ENCODE results near the gene LMLN.
"Not testable (repeated sequence)": the region's sequence is repeated elsewhere in the genome, so short reads cannot be mapped to it uniquely, and the experiment has no call there.

The LMLN gene

GRCh38 chr3:198027799-198028390 is 67.9 kb downstream of the LMLN start:
- Mint-ChIP-seq H3K4me3 (no peak overlapping the region), H3K36me3 (peaks cover 42% of the 10 kb centered on the region), H3K9me3 (no peaks in the 10 kb centered on the region), H3K27ac (no peak overlapping the region), H3K4me1 (no peaks in the 10 kb centered on the region), H3K27me3 (no peaks in the 10 kb centered on the region)
- no peak for ATAC-seq

GRCh38 chr3:198028718-198029117 is 68.7 kb downstream of the LMLN start:
- Mint-ChIP-seq H3K4me1 (no peaks in the 10 kb centered on the region), H3K27ac (no peak overlapping the region), H3K9me3 (no peaks in the 10 kb centered on the region), H3K4me3 (no peak overlapping the region), H3K36me3 (peaks cover 42% of the 10 kb centered on the region), H3K27me3 (no peaks in the 10 kb centered on the region)
- no peak for ATAC-seq

GRCh38 chr3:198030125-198030524 is 70.1 kb downstream of the LMLN start:
- peaks cover 42% of the 10 kb centered on the region for H3K36me3 Mint-ChIP-seq

GRCh38 chr3:198030726-198031125 is 70.7 kb downstream of the LMLN start:
- no peaks in the 10 kb centered on the region for H3K4me1 Mint-ChIP-seq
- no peak overlapping the region for H3K4me3 Mint-ChIP-seq

More at GRCh38 chr3:198030125-198030524, 70.1 kb downstream of the LMLN start:
- ATAC-seq, result no peak
- H3K9me3 Mint-ChIP-seq, result no peaks in the 10 kb centered on the region
- H3K4me3 Mint-ChIP-seq, result no peak overlapping the region
- H3K27ac Mint-ChIP-seq, result no peak overlapping the region
- H3K4me1 Mint-ChIP-seq, result no peaks in the 10 kb centered on the region
- no peaks in the 10 kb centered on the region for H3K27me3 Mint-ChIP-seq

GRCh38 chr3:198032039-198032936 is 72.3 kb downstream of the LMLN start:
- Mint-ChIP-seq H3K27ac (no peak overlapping the region), H3K4me3 (no peak overlapping the region), H3K36me3 (peaks cover 34% of the 10 kb centered on the region), H3K27me3 (no peaks in the 10 kb centered on the region), H3K4me1 (no peaks in the 10 kb centered on the region), H3K9me3 (no peaks in the 10 kb centered on the region)
- no peak for ATAC-seq

More at GRCh38 chr3:198030726-198031125, 70.7 kb downstream of the LMLN start:
- Mint-ChIP-seq H3K36me3 (peaks cover 42% of the 10 kb centered on the region), H3K27ac (no peak overlapping the region), H3K9me3 (no peaks in the 10 kb centered on the region), H3K27me3 (no peaks in the 10 kb centered on the region)
- no peak for ATAC-seq

- no peak for ATAC-seq
- H3K4me3 Mint-ChIP-seq, result no peak overlapping the region
- no peaks in the 10 kb centered on the region for H3K27me3 Mint-ChIP-seq
- H3K27ac Mint-ChIP-seq, result no peak overlapping the region
- peaks cover 5% of the 10 kb centered on the region for H3K9me3 Mint-ChIP-seq
- H3K36me3 Mint-ChIP-seq, result peaks cover 17% of the 10 kb centered on the region
- H3K4me1 Mint-ChIP-seq, result no peaks in the 10 kb centered on the region
Measured at GRCh38 chr3:198043119-198043518, 83.1 kb downstream of the LMLN start.

GRCh38 chr3:198046120-198046857 is 86.3 kb downstream of the LMLN start:
- Mint-ChIP-seq H3K9me3 (peaks cover 2% of the 10 kb centered on the region), H3K27ac (no peak overlapping the region), H3K4me1 (no peaks in the 10 kb centered on the region), H3K36me3 (no peaks in the 10 kb centered on the region), H3K4me3 (no peak overlapping the region), H3K27me3 (no peaks in the 10 kb centered on the region)
- no peak for ATAC-seq

- peaks cover 5% of the 10 kb centered on the region for H3K9me3 Mint-ChIP-seq
- no peaks in the 10 kb centered on the region for H3K4me1 Mint-ChIP-seq
- no peak overlapping the region for H3K27ac Mint-ChIP-seq
- H3K4me3 Mint-ChIP-seq, result no peak overlapping the region
- no peaks in the 10 kb centered on the region for H3K36me3 Mint-ChIP-seq
- ATAC-seq, result no peak
- no peaks in the 10 kb centered on the region for H3K27me3 Mint-ChIP-seq
Measured at GRCh38 chr3:198048445-198048844, 88.4 kb downstream of the LMLN start.

- Mint-ChIP-seq H3K27me3 (no peaks in the 10 kb centered on the region), H3K4me3 (no peak overlapping the region), H3K36me3 (no peaks in the 10 kb centered on the region), H3K4me1 (no peaks in the 10 kb centered on the region), H3K27ac (no peak overlapping the region), H3K9me3 (peaks cover 5% of the 10 kb centered on the region)
- ATAC-seq, result no peak
Measured at GRCh38 chr3:198051836-198052235, 91.8 kb downstream of the LMLN start.

- H3K9me3 Mint-ChIP-seq, H3K4me1 Mint-ChIP-seq, ATAC-seq, H3K4me3 Mint-ChIP-seq, H3K27ac Mint-ChIP-seq, H3K36me3 Mint-ChIP-seq, H3K27me3 Mint-ChIP-seq: not testable (repeated sequence)
Measured at GRCh38 chr3:198053462-198053861, 93.4 kb downstream of the LMLN start.

- Mint-ChIP-seq H3K36me3 (peaks cover 11% of the 10 kb centered on the region), H3K9me3 (no peaks in the 10 kb centered on the region), H3K4me3 (no peak overlapping the region), H3K4me1 (peaks cover 8% of the 10 kb centered on the region), H3K27me3 (no peaks in the 10 kb centered on the region), H3K27ac (no peak overlapping the region)
- no peak for ATAC-seq
Measured at GRCh38 chr3:198061119-198062067, 101.4 kb downstream of the LMLN start.

- Mint-ChIP-seq H3K36me3 (peaks cover 11% of the 10 kb centered on the region), H3K9me3 (no peaks in the 10 kb centered on the region)
Measured at GRCh38 chr3:198062068-198062465, 102.0 kb downstream of the LMLN start.

GRCh38 chr3:198064420-198064819 is 104.4 kb downstream of the LMLN start:
- ATAC-seq, result no peak
- Mint-ChIP-seq H3K4me1 (peaks cover 20% of the 10 kb centered on the region), H3K36me3 (no peaks in the 10 kb centered on the region), H3K27ac (no peak overlapping the region), H3K9me3 (no peaks in the 10 kb centered on the region), H3K4me3 (no peak overlapping the region), H3K27me3 (no peaks in the 10 kb centered on the region)

More at GRCh38 chr3:198062068-198062465, 102.0 kb downstream of the LMLN start:
- Mint-ChIP-seq H3K27ac (no peak overlapping the region), H3K4me1 (peaks cover 14% of the 10 kb centered on the region), H3K27me3 (no peaks in the 10 kb centered on the region), H3K4me3 (no peak overlapping the region)
- no peak for ATAC-seq

GRCh38 chr3:198065897-198066296 is 105.9 kb downstream of the LMLN start:
- H3K27ac Mint-ChIP-seq, result peak overlapping the region; percentile 54
- H3K4me1 Mint-ChIP-seq, result peaks cover 20% of the 10 kb centered on the region
- no peak overlapping the region for H3K4me3 Mint-ChIP-seq
- no peaks in the 10 kb centered on the region for H3K9me3 Mint-ChIP-seq
- no peak for ATAC-seq
- H3K27me3 Mint-ChIP-seq, result no peaks in the 10 kb centered on the region
- no peaks in the 10 kb centered on the region for H3K36me3 Mint-ChIP-seq
